GM06990 (cell line): Measurements from ENCODE around the gene SIDT1.

Experiments used
- DNase-seq: peaks from one replicate; pipeline ENCODE4 v3.0.0-alpha.2; 2011; ENCODE audit not compliant: insufficient read length; ENCODE audit errors: extremely low read depth
- H3K27me3 ChIP-seq: replicated peaks from 2 replicates; pipeline ENCODE4 v1.6.0; 2011; ENCODE audit warnings: low read length; ENCODE audit not compliant: control insufficient read depth, insufficient read depth
- H3K36me3 ChIP-seq: 2 replicates; pipeline ENCODE4 v1.5.1; 2011; ENCODE audit warnings: low read length; ENCODE audit not compliant: control insufficient read depth, insufficient read depth
- H3K4me3 ChIP-seq: replicated peaks from 2 replicates; pipeline ENCODE4 v1.5.1; 2011; ENCODE audit warnings: low read depth, mild to moderate bottlenecking, control low read depth, low read length
- CTCF ChIP-seq: IDR thresholded peaks from 2 replicates; pipeline ENCODE4 v1.5.1; 2011; ENCODE audit warnings: low read length, control low read depth, mild to moderate bottlenecking, inconsistent platforms; ENCODE audit not compliant: insufficient read depth, poor library complexity, severe bottlenecking

SIDT1 gene

GRCh38 chr3:113546414-113546893, 14.1 kb downstream of the SIDT1 start:
- TF ChIP-seq CTCF = no peak
- peak overlapping the region; percentile 35 for H3K4me3 ChIP-seq
- no peaks in the 10 kb centered on the region for H3K27me3 ChIP-seq
- peak; percentile 73 for DNase-seq
- peaks cover 2% of the 10 kb centered on the region; the same call in 1 of the 2 replicates for H3K36me3 ChIP-seq

- DNase-seq = no peak
- no peak overlapping the region for H3K4me3 ChIP-seq
- no peaks in the 10 kb centered on the region for H3K36me3 ChIP-seq
- H3K27me3 ChIP-seq = no peaks in the 10 kb centered on the region
- TF ChIP-seq CTCF = no peak
Measured at GRCh38 chr3:113548501-113548900, 16.1 kb downstream of the SIDT1 start.

GRCh38 chr3:113551820-113552219, 19.5 kb downstream of the SIDT1 start:
- H3K36me3 ChIP-seq = peaks cover 2% of the 10 kb centered on the region; the same call in 1 of the 2 replicates
- H3K4me3 ChIP-seq = no peak overlapping the region
- H3K27me3 ChIP-seq = no peaks in the 10 kb centered on the region
- TF ChIP-seq CTCF = no peak
- no peak for DNase-seq

GRCh38 chr3:113552851-113553250, 20.5 kb downstream of the SIDT1 start:
- H3K4me3 ChIP-seq = no peak overlapping the region
- TF ChIP-seq CTCF = peak; percentile 34
- no peaks in the 10 kb centered on the region for H3K27me3 ChIP-seq
- DNase-seq = no peak
- peaks cover 2% of the 10 kb centered on the region; the same call in 1 of the 2 replicates for H3K36me3 ChIP-seq

GRCh38 chr3:113555138-113555537, 22.8 kb downstream of the SIDT1 start:
- H3K36me3 ChIP-seq = peaks cover 3% of the 10 kb centered on the region
- no peaks in the 10 kb centered on the region for H3K27me3 ChIP-seq
- no peak for TF ChIP-seq CTCF
- no peak for DNase-seq
- no peak overlapping the region for H3K4me3 ChIP-seq
